Panc1 (cell line): ENCODE data around the gene BMF. TPM values are rescaled to one million over a fixed set of nuclear protein-coding genes. Genes with fewer than 3 reads are reported as not detected.

Experiments
- ATAC-seq: fragments of 200-7000 bp; cut with Tn5 transposase; 2 replicates; pipeline ENCODE4 v1.9.1; 2020; ENCODE audit warnings: mild to moderate bottlenecking, moderate library complexity
- BruUV-seq: library from RNA; stranded (reverse); fragments of 400-500 nt; replicated peaks from 2 replicates; lab custom pipeline; 2021; lab: Mats Ljungman, UMichigan
- CTCF ChIA-PET: fragments of 300-600 bp; sonication (Branson Sonifier 250); formaldehyde crosslinking; loops from one replicate; lab custom pipeline; 2022; ENCODE audit warnings: antibody characterized with exemption; lab: Charles Lee
- POLR2A ChIA-PET: fragments of 300-600 bp; sonication (Branson Sonifier 250); formaldehyde crosslinking; loops from one replicate; lab custom pipeline; 2022; ENCODE audit warnings: antibody characterized with exemption; lab: Charles Lee
- DNase-seq: peaks from one replicate; pipeline ENCODE4 v3.0.0-alpha.2; 2010; ENCODE audit warnings: low read depth, low spot score
- H3K27ac ChIP-seq: 2 replicates; pipeline ENCODE4 v1.5.1; 2011; ENCODE audit warnings: mild to moderate bottlenecking, low read length, inconsistent platforms
- H3K27me3 ChIP-seq: fragments of 200-500 bp; sonication (Bioruptor generic); 2 replicates; pipeline ENCODE4 v1.6.0; 2014; ENCODE audit warnings: low read length, inconsistent platforms; ENCODE audit not compliant: control insufficient read depth, insufficient read depth
- H3K36me3 ChIP-seq: fragments of 200-500 bp; sonication (Bioruptor generic); 2 replicates; pipeline ENCODE4 v1.5.1; 2014; ENCODE audit warnings: inconsistent platforms, mild to moderate bottlenecking, low read length, moderate library complexity; ENCODE audit not compliant: control insufficient read depth, insufficient read depth
- H3K4me1 ChIP-seq: 2 replicates; pipeline ENCODE4 v1.5.1; 2011; ENCODE audit warnings: inconsistent platforms, mild to moderate bottlenecking, low read length, moderate library complexity; ENCODE audit not compliant: control insufficient read depth, insufficient read depth
- H3K4me3 ChIP-seq, 2 experiments: 2 replicates each; pipeline ENCODE4 v1.5.1; 2011 to 2012; ENCODE audit warnings: low read depth in 2 of 2, low read length in 2 of 2, mild to moderate bottlenecking in 2 of 2, inconsistent platforms in 1 of 2, moderate library complexity in 1 of 2
- H3K9me3 ChIP-seq: fragments of 200-500 bp; sonication (Bioruptor generic); 2 replicates; pipeline ENCODE4 v1.5.1; 2014; ENCODE audit warnings: low read depth, mild to moderate bottlenecking, inconsistent platforms, low read length, moderate library complexity; ENCODE audit not compliant: control insufficient read depth, insufficient read depth
- POLR2AphosphoS5 ChIP-seq: IDR thresholded peaks from 2 replicates; pipeline ENCODE4 v1.6.1; 2012; ENCODE audit warnings: mild to moderate bottlenecking, low read depth, low read length, moderate library complexity
- SIN3A ChIP-seq: IDR thresholded peaks from 2 replicates; pipeline ENCODE4 v1.6.1; 2012; ENCODE audit warnings: low read depth, mild to moderate bottlenecking, low read length, moderate library complexity, borderline replicate concordance; ENCODE audit not compliant: insufficient read depth
- TCF7L2 ChIP-seq: IDR thresholded peaks from 2 replicates; pipeline ENCODE4 v1.6.1; 2011; ENCODE audit warnings: mild to moderate bottlenecking, low read depth, low read length, inconsistent platforms
- in situ Hi-C: cut with HindIII; loops from 2 replicates; pipeline ENCODE4 v1.10.0; 2016; ENCODE audit warnings: low sequenced_read_pairs, low pct_unique_long_range_greater_than_20kb
- intact Hi-C: fragments of 100-400 bp; cut with micrococcal nuclease; formaldehyde crosslinking; loops from one replicate; pipeline ENCODE4 v1.10.0; 2022; ENCODE audit not compliant: unreplicated experiment
- total RNA-seq: library from RNA; stranded (reverse); gene quantifications from one replicate; pipeline ENCODE4 v1.2.1, GENCODE V29; 2021; ENCODE audit not compliant: unreplicated experiment
- TF ChIP-seq, protein P1 (sequence below), 2 experiments: IDR thresholded peaks; 2 replicates each; pipeline ENCODE4 v1.6.1; 2011 to 2012; ENCODE audit warnings: low read depth in 2 of 2, control low read depth in 1 of 2, low read length in 1 of 2, mild to moderate bottlenecking in 1 of 2, moderate library complexity in 1 of 2; ENCODE audit not compliant: insufficient read depth in 1 of 2
- TF ChIP-seq, protein P2 (sequence below): fragments of 450-650 bp; IDR thresholded peaks from 2 replicates; pipeline ENCODE4 v1.5.1; 2017; ENCODE audit warnings: mild to moderate bottlenecking

Gene BMF
- total RNA-seq, 1 experiment from 2014 or later = 7.8 TPM

DNA sequence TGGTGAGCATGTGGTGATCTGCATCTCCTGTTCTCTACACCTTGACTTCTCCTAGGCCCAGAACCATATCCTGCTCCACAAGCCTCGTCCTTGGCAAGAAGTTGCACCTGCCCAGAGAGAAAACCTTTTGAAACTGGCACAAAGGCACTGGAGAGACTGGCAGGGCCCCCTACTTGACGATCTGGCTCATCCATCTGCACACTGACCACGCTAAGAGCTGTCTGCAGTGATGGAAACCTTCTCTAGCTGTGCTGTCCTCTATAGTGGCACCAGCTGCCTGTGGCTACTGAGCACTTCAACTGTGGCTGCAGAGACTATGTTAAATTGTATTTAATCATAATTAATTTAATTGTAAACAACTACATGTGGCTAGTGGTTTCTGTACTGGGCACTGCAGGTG, 43.5 kb downstream of the BMF start:
- TF ChIP-seq, protein P1, sequence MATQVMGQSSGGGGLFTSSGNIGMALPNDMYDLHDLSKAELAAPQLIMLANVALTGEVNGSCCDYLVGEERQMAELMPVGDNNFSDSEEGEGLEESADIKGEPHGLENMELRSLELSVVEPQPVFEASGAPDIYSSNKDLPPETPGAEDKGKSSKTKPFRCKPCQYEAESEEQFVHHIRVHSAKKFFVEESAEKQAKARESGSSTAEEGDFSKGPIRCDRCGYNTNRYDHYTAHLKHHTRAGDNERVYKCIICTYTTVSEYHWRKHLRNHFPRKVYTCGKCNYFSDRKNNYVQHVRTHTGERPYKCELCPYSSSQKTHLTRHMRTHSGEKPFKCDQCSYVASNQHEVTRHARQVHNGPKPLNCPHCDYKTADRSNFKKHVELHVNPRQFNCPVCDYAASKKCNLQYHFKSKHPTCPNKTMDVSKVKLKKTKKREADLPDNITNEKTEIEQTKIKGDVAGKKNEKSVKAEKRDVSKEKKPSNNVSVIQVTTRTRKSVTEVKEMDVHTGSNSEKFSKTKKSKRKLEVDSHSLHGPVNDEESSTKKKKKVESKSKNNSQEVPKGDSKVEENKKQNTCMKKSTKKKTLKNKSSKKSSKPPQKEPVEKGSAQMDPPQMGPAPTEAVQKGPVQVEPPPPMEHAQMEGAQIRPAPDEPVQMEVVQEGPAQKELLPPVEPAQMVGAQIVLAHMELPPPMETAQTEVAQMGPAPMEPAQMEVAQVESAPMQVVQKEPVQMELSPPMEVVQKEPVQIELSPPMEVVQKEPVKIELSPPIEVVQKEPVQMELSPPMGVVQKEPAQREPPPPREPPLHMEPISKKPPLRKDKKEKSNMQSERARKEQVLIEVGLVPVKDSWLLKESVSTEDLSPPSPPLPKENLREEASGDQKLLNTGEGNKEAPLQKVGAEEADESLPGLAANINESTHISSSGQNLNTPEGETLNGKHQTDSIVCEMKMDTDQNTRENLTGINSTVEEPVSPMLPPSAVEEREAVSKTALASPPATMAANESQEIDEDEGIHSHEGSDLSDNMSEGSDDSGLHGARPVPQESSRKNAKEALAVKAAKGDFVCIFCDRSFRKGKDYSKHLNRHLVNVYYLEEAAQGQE (IDR thresholded peaks at IDR 0.05; ENCODE audit: insufficient read depth in 1 of 2, low read depth in 2 of 2, low read length in 1 of 2) = no peak
- TF ChIP-seq TCF7L2 (no peak), SIN3A (no peak), POLR2AphosphoS5 (no peak)
- TF ChIP-seq, protein P2, sequence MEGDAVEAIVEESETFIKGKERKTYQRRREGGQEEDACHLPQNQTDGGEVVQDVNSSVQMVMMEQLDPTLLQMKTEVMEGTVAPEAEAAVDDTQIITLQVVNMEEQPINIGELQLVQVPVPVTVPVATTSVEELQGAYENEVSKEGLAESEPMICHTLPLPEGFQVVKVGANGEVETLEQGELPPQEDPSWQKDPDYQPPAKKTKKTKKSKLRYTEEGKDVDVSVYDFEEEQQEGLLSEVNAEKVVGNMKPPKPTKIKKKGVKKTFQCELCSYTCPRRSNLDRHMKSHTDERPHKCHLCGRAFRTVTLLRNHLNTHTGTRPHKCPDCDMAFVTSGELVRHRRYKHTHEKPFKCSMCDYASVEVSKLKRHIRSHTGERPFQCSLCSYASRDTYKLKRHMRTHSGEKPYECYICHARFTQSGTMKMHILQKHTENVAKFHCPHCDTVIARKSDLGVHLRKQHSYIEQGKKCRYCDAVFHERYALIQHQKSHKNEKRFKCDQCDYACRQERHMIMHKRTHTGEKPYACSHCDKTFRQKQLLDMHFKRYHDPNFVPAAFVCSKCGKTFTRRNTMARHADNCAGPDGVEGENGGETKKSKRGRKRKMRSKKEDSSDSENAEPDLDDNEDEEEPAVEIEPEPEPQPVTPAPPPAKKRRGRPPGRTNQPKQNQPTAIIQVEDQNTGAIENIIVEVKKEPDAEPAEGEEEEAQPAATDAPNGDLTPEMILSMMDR = no peak
- Histone ChIP-seq H3K4me3 (no peak overlapping the region), H3K27ac (no peak overlapping the region), H3K36me3 (no peaks in the 10 kb centered on the region), H3K4me1 (peaks cover 38% of the 10 kb centered on the region), H3K27me3 (no peaks in the 10 kb centered on the region), H3K9me3 (no peaks in the 10 kb centered on the region)
- intact Hi-C loops = no loop called here
- CTCF ChIA-PET = no interaction called here
- DNase-seq (no peak), ATAC-seq (no peak)
- BruUV-seq = no TSS peak
- in situ Hi-C loops = no loop called here
- POLR2A ChIA-PET = no interaction called here

DNA sequence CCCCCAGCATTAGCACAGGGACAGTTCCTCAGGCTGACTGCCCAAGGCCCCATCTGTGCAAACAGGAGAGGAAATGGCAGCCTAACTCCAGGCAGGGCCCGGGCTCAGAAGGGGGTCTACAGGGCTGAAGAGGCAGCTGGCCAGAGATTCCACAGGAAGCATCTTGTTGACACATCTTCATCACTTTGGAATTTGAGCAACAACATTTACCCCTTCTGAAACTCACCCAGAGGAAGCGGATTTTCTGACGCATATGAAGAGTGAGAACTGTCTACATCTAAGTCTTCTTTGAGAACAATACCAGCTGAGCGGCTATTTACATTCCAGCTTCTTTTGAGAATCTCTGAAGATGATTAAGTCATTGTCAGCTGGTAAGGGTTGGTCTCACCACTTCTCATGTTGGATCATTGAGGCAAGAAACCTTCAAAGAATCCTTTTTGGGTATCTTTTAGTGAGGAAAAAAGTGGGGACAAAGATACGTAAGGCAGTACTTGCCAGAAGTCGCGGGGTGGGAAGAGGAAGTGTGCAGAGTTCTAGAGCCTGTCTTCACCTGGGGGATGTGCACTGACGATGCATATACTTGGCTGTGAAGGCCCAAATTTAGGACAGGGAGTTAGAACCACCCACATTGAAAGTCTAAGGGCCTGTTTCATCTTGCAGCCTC, 44.3 kb downstream of the BMF start:
- POLR2A ChIA-PET = no interaction called here
- BruUV-seq = no TSS peak
- Histone ChIP-seq H3K4me3 (no peak overlapping the region), H3K4me1 (peaks cover 30% of the 10 kb centered on the region), H3K9me3 (no peaks in the 10 kb centered on the region), H3K27ac (no peak overlapping the region), H3K36me3 (no peaks in the 10 kb centered on the region), H3K27me3 (no peaks in the 10 kb centered on the region)
- intact Hi-C loops (no loop called here), in situ Hi-C loops (no loop called here)
- DNase-seq (peak; percentile 89), ATAC-seq (no peak)
- TF ChIP-seq, protein P2 = no peak
- no peak for TF ChIP-seq POLR2AphosphoS5
- no peak for TF ChIP-seq TCF7L2
- TF ChIP-seq, protein P1 (IDR thresholded peaks at IDR 0.05; ENCODE audit: insufficient read depth in 1 of 2, low read depth in 2 of 2, low read length in 1 of 2) = no peak
- TF ChIP-seq SIN3A = no peak
- CTCF ChIA-PET = no interaction called here
